ENCODE measurements around the gene RANBP3L. TPM values are rescaled to one million over a fixed set of nuclear protein-coding genes. Genes with fewer than 3 reads are reported as not detected.
"Not testable (repeated sequence)": the region's sequence is repeated elsewhere in the genome, so short reads cannot be mapped to it uniquely, and the experiment has no call there.

Gene RANBP3L
- total and polyA plus RNA-seq, 4 donors: 0.33 to 9.2 (median 2.1) TPM

DNA sequence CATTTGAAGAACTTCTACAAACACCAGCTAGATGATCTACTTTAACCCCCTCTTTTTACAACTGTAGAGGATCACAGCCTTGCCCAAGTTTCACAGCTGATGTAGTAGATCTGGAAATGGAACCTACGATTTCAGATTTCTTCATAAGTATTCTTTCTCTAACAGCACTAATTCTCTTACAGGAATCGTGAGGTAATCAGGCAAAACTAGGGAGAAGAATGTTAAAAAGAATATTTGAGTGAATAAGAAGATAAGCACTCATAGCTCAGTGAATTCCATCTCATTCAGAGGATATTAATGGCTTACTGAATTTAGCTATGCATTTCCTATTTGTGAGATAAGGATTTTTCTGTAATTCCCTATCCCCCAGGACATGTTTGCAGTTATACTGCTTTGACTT, 102.1 kb downstream of the RANBP3L start:
- H3K4me3 ChIP-seq (ENCODE audit: low read depth in 1 of 3, low read length in 3 of 3): no peak overlapping the region
- no peaks in the 10 kb centered on the region for H3K9me3 ChIP-seq (ENCODE audit: control insufficient read depth in 4 of 4, low read length in 3 of 4)
- H3K36me3 ChIP-seq (ENCODE audit: control insufficient read depth in 4 of 4, insufficient read depth in 3 of 4, low read depth in 1 of 4, low read length in 3 of 4): peaks cover 0 to 65% (median 58%) of the 10 kb centered on the region in 4 donors
- no peak overlapping the region for H3K27ac ChIP-seq (ENCODE audit: low read depth in 1 of 2, low read length in 2 of 2)
- 68% methylated on average over 2 of the region's 2 CpGs for WGBS
- peaks cover 0 to 4% (median 0%) of the 10 kb centered on the region in 4 donors for H3K4me1 ChIP-seq (ENCODE audit: control insufficient read depth in 4 of 4, insufficient read depth in 4 of 4, low read length in 3 of 4)
- TF ChIP-seq YY1 (IDR thresholded peaks at IDR 0.05) (no peak), HNF4G (IDR thresholded peaks at IDR 0.05) (no peak), JUND (IDR thresholded peaks at IDR 0.05) (no peak), EGR1 (IDR thresholded peaks at IDR 0.05; ENCODE audit: low read depth in 2 of 2) (no peak), NR2F2 (IDR thresholded peaks at IDR 0.05) (no peak), RAD21 (IDR thresholded peaks at IDR 0.05) (no peak), GABPA (IDR thresholded peaks at IDR 0.05 in 1 of 2, conservative IDR thresholded peaks at IDR 0.05 in 1 of 2) (no peak)
- TF ChIP-seq, protein P1, sequence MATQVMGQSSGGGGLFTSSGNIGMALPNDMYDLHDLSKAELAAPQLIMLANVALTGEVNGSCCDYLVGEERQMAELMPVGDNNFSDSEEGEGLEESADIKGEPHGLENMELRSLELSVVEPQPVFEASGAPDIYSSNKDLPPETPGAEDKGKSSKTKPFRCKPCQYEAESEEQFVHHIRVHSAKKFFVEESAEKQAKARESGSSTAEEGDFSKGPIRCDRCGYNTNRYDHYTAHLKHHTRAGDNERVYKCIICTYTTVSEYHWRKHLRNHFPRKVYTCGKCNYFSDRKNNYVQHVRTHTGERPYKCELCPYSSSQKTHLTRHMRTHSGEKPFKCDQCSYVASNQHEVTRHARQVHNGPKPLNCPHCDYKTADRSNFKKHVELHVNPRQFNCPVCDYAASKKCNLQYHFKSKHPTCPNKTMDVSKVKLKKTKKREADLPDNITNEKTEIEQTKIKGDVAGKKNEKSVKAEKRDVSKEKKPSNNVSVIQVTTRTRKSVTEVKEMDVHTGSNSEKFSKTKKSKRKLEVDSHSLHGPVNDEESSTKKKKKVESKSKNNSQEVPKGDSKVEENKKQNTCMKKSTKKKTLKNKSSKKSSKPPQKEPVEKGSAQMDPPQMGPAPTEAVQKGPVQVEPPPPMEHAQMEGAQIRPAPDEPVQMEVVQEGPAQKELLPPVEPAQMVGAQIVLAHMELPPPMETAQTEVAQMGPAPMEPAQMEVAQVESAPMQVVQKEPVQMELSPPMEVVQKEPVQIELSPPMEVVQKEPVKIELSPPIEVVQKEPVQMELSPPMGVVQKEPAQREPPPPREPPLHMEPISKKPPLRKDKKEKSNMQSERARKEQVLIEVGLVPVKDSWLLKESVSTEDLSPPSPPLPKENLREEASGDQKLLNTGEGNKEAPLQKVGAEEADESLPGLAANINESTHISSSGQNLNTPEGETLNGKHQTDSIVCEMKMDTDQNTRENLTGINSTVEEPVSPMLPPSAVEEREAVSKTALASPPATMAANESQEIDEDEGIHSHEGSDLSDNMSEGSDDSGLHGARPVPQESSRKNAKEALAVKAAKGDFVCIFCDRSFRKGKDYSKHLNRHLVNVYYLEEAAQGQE (IDR thresholded peaks at IDR 0.05): no peak
- TF ChIP-seq, protein P2, sequence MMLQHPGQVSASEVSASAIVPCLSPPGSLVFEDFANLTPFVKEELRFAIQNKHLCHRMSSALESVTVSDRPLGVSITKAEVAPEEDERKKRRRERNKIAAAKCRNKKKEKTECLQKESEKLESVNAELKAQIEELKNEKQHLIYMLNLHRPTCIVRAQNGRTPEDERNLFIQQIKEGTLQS (IDR thresholded peaks at IDR 0.05): no peak
- TF ChIP-seq, protein P3, sequence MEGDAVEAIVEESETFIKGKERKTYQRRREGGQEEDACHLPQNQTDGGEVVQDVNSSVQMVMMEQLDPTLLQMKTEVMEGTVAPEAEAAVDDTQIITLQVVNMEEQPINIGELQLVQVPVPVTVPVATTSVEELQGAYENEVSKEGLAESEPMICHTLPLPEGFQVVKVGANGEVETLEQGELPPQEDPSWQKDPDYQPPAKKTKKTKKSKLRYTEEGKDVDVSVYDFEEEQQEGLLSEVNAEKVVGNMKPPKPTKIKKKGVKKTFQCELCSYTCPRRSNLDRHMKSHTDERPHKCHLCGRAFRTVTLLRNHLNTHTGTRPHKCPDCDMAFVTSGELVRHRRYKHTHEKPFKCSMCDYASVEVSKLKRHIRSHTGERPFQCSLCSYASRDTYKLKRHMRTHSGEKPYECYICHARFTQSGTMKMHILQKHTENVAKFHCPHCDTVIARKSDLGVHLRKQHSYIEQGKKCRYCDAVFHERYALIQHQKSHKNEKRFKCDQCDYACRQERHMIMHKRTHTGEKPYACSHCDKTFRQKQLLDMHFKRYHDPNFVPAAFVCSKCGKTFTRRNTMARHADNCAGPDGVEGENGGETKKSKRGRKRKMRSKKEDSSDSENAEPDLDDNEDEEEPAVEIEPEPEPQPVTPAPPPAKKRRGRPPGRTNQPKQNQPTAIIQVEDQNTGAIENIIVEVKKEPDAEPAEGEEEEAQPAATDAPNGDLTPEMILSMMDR (IDR thresholded peaks at IDR 0.05; ENCODE audit: low read depth, low read length, missing input control): no peak
- no peak overlapping the region for H3K9ac ChIP-seq (ENCODE audit: low read depth in 1 of 2, low read length in 2 of 2)
- H3K27me3 ChIP-seq (ENCODE audit: control insufficient read depth in 4 of 4, insufficient read depth in 4 of 4, low read length in 3 of 4): no peaks in the 10 kb centered on the region
- DNase-seq (ENCODE audit: low spot score): no peak

DNA sequence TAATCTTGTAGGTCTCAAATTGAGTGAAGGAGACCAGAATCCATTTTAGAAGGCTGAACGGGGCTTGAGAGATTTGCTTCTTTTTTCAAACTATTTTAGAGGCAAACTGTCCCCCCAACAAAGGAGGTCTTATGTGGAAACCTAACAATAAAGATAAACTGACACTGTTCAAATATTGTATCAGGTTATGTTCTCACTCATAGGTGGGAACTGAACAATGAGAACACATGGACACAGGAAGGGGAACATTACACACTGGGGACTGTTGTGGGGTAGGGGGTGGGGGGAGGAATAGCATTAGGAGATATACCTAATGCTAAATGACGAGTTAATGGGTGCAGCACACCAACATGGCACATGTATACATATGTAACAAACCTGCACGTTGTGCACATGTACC, 102.9 kb downstream of the RANBP3L start:
- H3K9me3 ChIP-seq (ENCODE audit: control insufficient read depth in 4 of 4, low read length in 3 of 4); H3K27me3 ChIP-seq (ENCODE audit: control insufficient read depth in 4 of 4, insufficient read depth in 4 of 4, low read length in 3 of 4); H3K27ac ChIP-seq (ENCODE audit: low read depth in 1 of 2, low read length in 2 of 2); DNase-seq (ENCODE audit: low spot score); H3K4me3 ChIP-seq (ENCODE audit: low read depth in 1 of 3, low read length in 3 of 3); H3K4me1 ChIP-seq (ENCODE audit: control insufficient read depth in 4 of 4, insufficient read depth in 4 of 4, low read length in 3 of 4); H3K9ac ChIP-seq (ENCODE audit: low read depth in 1 of 2, low read length in 2 of 2): not testable (repeated sequence)
- WGBS: 92% methylated on average over 2 of the region's 3 CpGs
- peaks cover 0 to 61% (median 55%) of the 10 kb centered on the region in 4 donors for H3K36me3 ChIP-seq (ENCODE audit: control insufficient read depth in 4 of 4, insufficient read depth in 3 of 4, low read depth in 1 of 4, low read length in 3 of 4)

Other genes with a start within 250 kb of the RANBP3L start
- under 1 TPM; 0.14 to 0.17 TPM for gene UGT3A2, start 235.0 kb downstream of the RANBP3L start, total RNA-seq
- under 1 TPM; 0.18 to 0.65 TPM for gene UGT3A2, start 235.0 kb downstream of the RANBP3L start, polyA plus RNA-seq
- gene LMBRD2, start 150.0 kb downstream of the RANBP3L start, total RNA-seq: 10 to 100 TPM; 12.9 to 20.5 TPM
- 1 to 10 TPM; 3.8 to 5.4 TPM for gene LMBRD2, start 150.0 kb downstream of the RANBP3L start, polyA plus RNA-seq
- 10 to 100 TPM; 25.4 to 28.2 TPM for gene SKP2, start 149.8 kb downstream of the RANBP3L start, total RNA-seq
- 1 to 10 TPM; 4.6 to 5.4 TPM for gene SKP2, start 149.8 kb downstream of the RANBP3L start, polyA plus RNA-seq
- 100 to 1,000 TPM; 101 to 178 TPM for gene NADK2, start 60.0 kb downstream of the RANBP3L start, total RNA-seq
- gene NADK2, start 60.0 kb downstream of the RANBP3L start, polyA plus RNA-seq: 10 to 100 TPM; 73.6 to 74.6 TPM

All from liver (tissue), 9 donors.